ACC112 (cell line): ENCODE measurements around the gene AK5.

ENCODE experiments used
- H2AFZ ChIP-seq: fragments of 200-600 bp; sonication (generic); one replicate; pipeline ENCODE4 v1.6.0; 2017; ENCODE audit warnings: antibody characterized with exemption, low read length; ENCODE audit not compliant: unreplicated experiment
- H3K27ac ChIP-seq: fragments of 200-600 bp; sonication (generic); 2 replicates; pipeline ENCODE4 v1.5.1; 2014; ENCODE audit warnings: low read depth, mild to moderate bottlenecking, antibody characterized with exemption, low read length, moderate library complexity
- H3K27me3 ChIP-seq: fragments of 200-600 bp; sonication (generic); 2 replicates; pipeline ENCODE4 v1.6.1; 2014; ENCODE audit warnings: mild to moderate bottlenecking, antibody characterized with exemption, low read length, moderate library complexity, mixed read lengths; ENCODE audit not compliant: insufficient read depth
- H3K36me3 ChIP-seq: fragments of 200-600 bp; sonication (generic); 2 replicates; pipeline ENCODE4 v1.6.1; 2016; ENCODE audit warnings: mild to moderate bottlenecking, antibody characterized with exemption, low read length, moderate library complexity, mixed read lengths; ENCODE audit not compliant: insufficient read depth
- H3K4me1 ChIP-seq: fragments of 200-600 bp; sonication (generic); one replicate; pipeline ENCODE4 v1.6.1; 2016; ENCODE audit warnings: low read length, mixed read lengths; ENCODE audit not compliant: insufficient read depth, unreplicated experiment, control insufficient read depth
- H3K4me3 ChIP-seq: fragments of 200-600 bp; sonication (generic); 2 replicates; pipeline ENCODE4 v1.5.1; 2014; ENCODE audit warnings: mild to moderate bottlenecking, low read depth, low read length
- H3K79me2 ChIP-seq: fragments of 200-600 bp; sonication (generic); one replicate; pipeline ENCODE4 v1.6.0; 2016; ENCODE audit warnings: low read length; ENCODE audit not compliant: control insufficient read depth, unreplicated experiment, insufficient read depth

Gene AK5

DNA sequence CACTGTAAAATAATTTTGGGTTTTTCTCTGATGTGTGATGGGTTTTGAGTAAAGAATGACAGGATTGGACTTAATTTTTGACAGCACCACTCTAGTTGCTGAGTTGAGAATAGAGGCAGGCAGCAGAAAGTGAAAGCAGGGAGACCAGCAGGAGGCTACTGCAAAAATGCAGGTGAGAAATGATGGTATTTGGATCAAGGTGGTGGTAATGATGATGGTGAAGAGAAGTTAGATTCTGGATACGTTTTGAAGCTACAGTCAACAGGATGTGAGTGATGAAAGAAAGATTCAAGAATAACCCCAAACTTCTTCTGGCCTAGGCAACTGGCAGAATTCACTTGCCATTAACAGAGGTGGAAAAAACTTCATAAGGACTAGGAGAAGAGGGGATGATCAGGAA is 14.8 kb upstream of the AK5 start:
- peaks cover 7% of the 10 kb centered on the region for H3K4me1 ChIP-seq
- no peak overlapping the region for H2AFZ ChIP-seq
- no peaks in the 10 kb centered on the region; the same call in 1 of the 2 replicates for H3K27me3 ChIP-seq
- no peaks in the 10 kb centered on the region for H3K79me2 ChIP-seq
- no peak overlapping the region for H3K27ac ChIP-seq
- no peak overlapping the region for H3K4me3 ChIP-seq
- no peaks in the 10 kb centered on the region for H3K36me3 ChIP-seq

DNA sequence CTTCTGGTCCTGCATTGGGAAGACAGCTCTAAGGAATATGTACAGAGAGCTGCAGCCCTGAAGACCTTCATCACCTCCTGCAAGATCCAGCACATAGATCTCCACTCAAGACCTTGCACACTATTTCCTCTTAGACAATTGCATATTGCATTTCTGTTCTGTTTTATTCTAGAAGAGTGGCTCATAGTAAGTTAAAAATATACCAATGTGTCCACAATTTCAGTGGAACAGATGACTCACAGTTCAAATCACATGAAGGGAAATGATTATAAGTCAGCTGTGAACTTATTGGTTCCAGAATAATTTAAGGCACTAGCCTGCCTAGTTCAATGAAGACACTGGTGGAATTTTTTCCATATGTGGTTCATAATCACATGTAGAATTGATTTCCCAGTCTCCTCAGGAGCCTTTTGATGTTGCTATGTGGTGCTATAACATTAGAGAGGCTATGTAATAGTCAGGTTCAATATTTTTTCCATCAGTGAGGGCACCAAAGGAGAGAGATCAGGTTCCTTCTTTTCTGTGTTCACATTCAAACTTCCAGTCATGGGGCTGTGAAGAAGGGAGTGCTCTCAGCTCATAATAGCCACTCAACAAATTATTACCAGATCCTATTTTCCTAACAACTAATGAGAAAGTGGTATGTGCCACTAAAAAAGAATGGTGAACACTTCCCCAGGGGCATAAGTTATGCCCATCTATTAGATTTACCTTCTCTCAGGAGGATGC is 9.8 kb upstream of the AK5 start:
- H3K79me2 ChIP-seq = no peaks in the 10 kb centered on the region
- peak overlapping the region; percentile 54; the same call in 1 of the 2 replicates for H3K27ac ChIP-seq
- H3K4me3 ChIP-seq = no peak overlapping the region
- peaks cover 12% of the 10 kb centered on the region for H3K4me1 ChIP-seq
- H3K27me3 ChIP-seq = no peaks in the 10 kb centered on the region
- peak overlapping the region; percentile 62 for H2AFZ ChIP-seq
- H3K36me3 ChIP-seq = no peaks in the 10 kb centered on the region

DNA sequence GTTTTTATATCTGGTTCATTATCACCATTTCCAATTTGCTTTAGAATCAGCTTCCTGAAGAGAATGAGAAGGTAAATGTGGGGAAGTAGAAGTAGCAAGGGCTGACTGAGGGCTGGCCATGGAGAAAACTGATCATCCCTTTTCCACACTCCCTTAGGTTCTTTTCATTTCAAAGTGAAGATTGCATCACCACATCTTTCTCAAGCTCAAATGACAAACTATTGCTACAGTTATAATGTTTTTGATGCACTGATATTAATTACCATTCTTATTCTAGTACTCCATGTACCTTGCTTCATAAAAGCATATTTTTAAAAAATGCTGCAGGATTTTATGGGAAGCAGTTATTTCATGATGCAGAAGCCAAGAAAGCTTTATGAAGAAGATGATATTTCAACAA is 7.9 kb upstream of the AK5 start:
- peaks cover 12% of the 10 kb centered on the region for H3K4me1 ChIP-seq

DNA sequence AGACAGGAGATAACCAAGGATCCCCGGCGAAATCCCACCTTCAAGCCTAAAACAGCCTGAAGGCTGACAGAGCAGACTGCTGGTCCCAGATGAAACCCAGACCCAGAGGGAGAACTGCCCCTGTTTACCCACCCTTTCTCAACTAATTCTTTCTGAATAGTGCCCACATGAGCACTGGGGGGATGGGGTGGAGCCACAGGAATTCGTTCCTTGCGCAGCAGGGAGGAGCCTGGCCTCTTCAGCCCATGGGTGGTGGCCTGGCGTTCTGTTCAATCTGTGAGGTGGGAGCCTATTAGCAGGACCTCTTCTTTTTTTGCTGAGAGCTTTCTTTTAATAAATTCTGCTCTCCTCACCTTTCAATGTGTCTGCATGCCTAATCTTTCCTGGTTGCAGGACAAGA is 6.6 kb upstream of the AK5 start:
- Histone ChIP-seq H3K36me3 (no peaks in the 10 kb centered on the region), H3K27ac (no peak overlapping the region), H3K27me3 (no peaks in the 10 kb centered on the region), H3K4me1 (peaks cover 12% of the 10 kb centered on the region), H3K4me3 (no peak overlapping the region), H2AFZ (no peak overlapping the region), H3K79me2 (no peaks in the 10 kb centered on the region)

More for the DNA sequence above, 7.9 kb upstream of the AK5 start:
- no peak overlapping the region for H3K4me3 ChIP-seq
- no peaks in the 10 kb centered on the region for H3K36me3 ChIP-seq
- no peak overlapping the region for H2AFZ ChIP-seq
- no peaks in the 10 kb centered on the region for H3K27me3 ChIP-seq
- no peaks in the 10 kb centered on the region for H3K79me2 ChIP-seq
- no peak overlapping the region for H3K27ac ChIP-seq

DNA sequence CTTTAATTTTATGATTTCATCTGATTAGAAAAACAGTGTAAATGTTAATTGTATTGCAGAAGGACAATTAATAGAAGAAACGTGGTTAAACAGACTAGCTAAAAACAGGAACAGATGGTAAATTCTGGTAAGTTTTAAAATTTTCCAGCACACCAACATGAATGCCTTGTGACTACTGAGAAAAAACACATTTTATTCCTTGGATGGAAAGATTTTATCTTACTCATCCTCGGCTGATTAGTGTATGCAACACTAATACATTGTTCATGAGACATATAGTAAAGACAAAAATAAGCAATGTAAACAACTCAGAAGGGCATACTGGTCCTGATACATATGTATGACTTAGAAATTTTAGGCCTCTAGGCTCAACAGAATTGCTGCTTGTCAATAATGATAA is 4.9 kb upstream of the AK5 start:
- Histone ChIP-seq H3K27ac (no peak overlapping the region), H3K79me2 (no peaks in the 10 kb centered on the region), H3K36me3 (no peaks in the 10 kb centered on the region), H3K4me1 (peaks cover 6% of the 10 kb centered on the region), H2AFZ (no peak overlapping the region), H3K27me3 (no peaks in the 10 kb centered on the region), H3K4me3 (no peak overlapping the region)

DNA sequence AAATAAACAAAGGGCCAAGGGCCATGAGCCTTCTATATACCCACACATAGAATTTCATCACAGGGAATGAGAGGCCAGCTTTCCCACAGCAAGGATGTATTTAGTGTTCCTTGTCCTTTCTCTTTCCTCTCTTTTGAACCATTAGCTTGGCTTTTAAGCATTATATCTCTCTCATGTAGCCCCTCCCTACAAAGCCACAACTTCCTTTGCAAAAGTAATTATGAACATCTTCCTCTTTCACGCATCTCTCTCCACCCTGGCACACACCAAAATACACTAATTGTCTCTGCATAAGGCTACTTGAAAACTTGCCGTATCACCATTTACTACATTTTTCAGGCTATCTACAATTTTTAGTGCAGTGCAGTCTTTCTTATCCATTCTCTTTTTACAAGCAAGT is 1.9 kb upstream of the AK5 start:
- Histone ChIP-seq H3K79me2 (peaks cover 3% of the 10 kb centered on the region), H3K36me3 (no peaks in the 10 kb centered on the region), H3K4me1 (peaks cover 4% of the 10 kb centered on the region), H3K27me3 (no peaks in the 10 kb centered on the region), H3K4me3 (no peak overlapping the region), H3K27ac (no peak overlapping the region), H2AFZ (no peak overlapping the region)

DNA sequence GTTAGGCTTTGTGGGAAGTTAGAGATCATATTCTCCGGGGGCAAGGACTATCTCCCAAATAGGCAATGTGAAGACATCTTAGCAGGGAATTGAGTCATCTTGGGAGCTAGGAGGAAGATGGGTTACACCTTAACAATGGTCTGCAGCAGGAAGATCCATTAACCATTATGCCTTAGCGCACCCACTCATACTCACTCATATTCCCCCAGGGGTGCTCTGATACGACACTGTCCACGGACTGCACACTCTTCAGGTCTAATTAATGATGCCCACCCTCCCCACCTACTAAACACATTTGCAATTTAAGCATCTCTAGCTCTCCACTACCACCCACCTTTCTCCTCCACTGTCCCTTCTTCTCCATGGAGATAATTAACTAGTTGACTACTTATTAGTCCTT is 857 bp upstream of the AK5 start:
- H3K4me1 ChIP-seq = peaks cover 4% of the 10 kb centered on the region
- H2AFZ ChIP-seq = no peak overlapping the region

DNA sequence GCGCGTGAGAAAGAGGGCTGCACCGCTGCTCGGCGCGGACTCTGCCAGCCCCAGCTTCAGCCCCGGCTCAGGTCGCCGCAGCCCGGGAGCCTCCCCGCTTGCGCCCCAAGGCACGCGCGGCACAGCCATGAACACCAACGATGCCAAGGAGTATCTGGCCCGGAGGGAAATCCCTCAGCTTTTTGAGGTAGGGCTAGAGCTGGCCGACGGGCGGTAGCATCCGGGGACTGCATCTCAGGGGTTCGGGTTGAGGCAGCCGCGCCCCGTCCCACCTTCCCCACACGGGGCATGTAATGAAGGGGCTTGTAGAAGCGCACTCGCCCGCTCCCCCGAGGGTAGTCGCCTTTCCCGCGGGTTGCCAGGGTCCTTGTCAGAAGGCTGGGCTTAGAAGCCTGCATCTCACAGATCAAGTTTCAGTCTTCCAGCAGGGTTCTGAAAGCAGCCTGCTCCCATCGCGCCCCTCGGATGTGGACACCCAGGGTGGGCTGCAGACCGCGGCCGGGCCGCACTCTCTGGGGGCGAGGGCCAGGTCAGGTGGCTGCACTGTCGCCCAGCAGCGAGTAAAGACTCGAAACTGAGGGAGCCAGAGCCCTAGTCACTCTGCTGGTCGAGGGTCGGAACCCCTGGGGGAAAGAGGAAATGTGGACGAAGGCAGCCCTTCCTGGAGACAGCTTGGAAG is 507 bp downstream of the AK5 start:
- Histone ChIP-seq H2AFZ (peak overlapping the region; percentile 95), H3K27ac (no peak overlapping the region), H3K36me3 (no peaks in the 10 kb centered on the region), H3K79me2 (peaks cover 3% of the 10 kb centered on the region), H3K4me1 (peaks cover 4% of the 10 kb centered on the region), H3K27me3 (no peaks in the 10 kb centered on the region), H3K4me3 (peak overlapping the region; percentile 95)

More for the DNA sequence above, 857 bp upstream of the AK5 start:
- Histone ChIP-seq H3K36me3 (no peaks in the 10 kb centered on the region), H3K27ac (no peak overlapping the region), H3K27me3 (no peaks in the 10 kb centered on the region), H3K79me2 (peaks cover 3% of the 10 kb centered on the region), H3K4me3 (peak overlapping the region; percentile 95; the same call in 1 of the 2 replicates)

DNA sequence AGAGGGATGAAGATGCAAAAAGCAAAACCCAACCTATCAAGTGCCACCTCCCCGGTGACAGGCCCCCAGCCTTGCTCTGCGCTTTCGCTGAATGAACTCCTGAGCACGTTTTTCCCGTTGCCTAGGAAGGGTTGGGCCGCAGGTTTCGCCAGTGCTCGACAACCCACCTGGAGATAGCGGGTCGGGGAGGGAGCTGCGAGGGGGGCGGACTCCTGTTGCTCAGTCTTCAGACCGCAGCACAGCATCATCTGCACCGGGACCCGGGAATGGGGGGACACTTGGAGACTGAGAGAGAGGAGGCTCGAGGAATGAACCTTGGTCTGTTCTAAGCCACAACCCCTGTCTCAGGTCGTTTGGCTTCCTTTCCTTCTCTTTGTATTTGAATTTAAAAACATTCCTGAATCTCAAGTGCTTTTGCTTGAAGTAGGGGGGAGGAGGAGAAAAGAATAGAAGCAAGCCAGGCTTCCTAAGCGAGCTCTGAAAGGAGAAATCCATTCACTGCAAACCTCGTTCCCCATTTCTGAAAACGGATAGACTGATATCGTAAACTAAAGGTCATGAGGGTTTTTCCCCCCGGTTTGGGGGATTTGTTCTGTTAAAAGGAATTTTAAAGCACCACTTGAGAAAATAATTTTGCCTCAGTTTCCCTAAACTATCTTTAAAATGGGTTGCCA is 1.2 kb downstream of the AK5 start:
- H3K27ac ChIP-seq = no peak overlapping the region
- peak overlapping the region; percentile 95 for H2AFZ ChIP-seq
- no peaks in the 10 kb centered on the region for H3K36me3 ChIP-seq
- no peaks in the 10 kb centered on the region for H3K27me3 ChIP-seq
- H3K4me1 ChIP-seq = peaks cover 6% of the 10 kb centered on the region
- H3K4me3 ChIP-seq = peak overlapping the region; percentile 95
- H3K79me2 ChIP-seq = peaks cover 3% of the 10 kb centered on the region

DNA sequence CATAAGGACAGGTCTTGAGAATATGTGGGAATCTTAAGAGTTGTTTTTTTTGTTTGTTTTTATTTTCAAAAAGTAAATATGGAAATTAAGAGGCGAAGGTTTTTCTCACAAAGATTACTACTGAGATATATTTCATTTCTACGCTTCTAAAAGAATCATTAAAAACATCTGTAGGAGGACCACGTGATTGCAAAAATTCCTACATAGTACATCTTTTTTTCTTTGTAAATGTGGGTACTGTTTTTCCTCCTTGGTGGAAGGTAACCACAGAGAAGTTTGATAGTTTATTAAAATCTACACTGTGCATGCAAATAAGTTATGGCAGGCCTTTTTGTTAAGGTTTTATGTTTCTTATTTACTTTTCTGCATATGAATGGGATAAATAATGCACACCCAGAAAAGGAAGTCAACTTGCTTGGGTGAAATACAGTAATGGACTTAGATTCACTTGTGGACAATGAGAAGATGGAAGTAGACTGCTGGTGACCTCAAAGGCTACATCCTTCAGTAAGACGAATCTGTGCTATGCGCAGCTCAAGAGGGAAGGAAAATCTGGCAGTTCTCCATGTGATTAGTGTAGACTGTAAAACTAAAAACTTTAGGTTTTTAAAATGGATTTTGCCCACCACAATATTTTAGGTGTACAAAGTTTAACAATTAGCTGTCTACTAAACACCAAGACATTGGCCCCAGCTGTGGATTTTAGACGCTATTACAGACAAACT is 2.0 kb downstream of the AK5 start:
- Histone ChIP-seq H3K36me3 (no peaks in the 10 kb centered on the region), H3K27ac (no peak overlapping the region), H3K4me3 (peak overlapping the region; percentile 95), H3K4me1 (peaks cover 8% of the 10 kb centered on the region), H3K27me3 (no peaks in the 10 kb centered on the region), H2AFZ (no peak overlapping the region), H3K79me2 (peaks cover 3% of the 10 kb centered on the region)
